Parathyroid adenoma (tissue), 2 donors: ENCODE measurements around the gene VEPH1.

ENCODE experiments used
- H2AFZ ChIP-seq: fragments of 300-600 bp; sonication (generic); one replicate; pipeline ENCODE4 v1.7.0; 2017; ENCODE audit warnings: antibody characterized with exemption, mild to moderate bottlenecking
- H3K27ac ChIP-seq: fragments of 300-600 bp; sonication (generic); one replicate; pipeline ENCODE4 v1.7.0; 2017
- H3K27me3 ChIP-seq: fragments of 300-600 bp; sonication (generic); one replicate; pipeline ENCODE4 v1.7.0; 2017; ENCODE audit warnings: low read length; ENCODE audit not compliant: control insufficient read depth, insufficient read depth
- H3K36me3 ChIP-seq: fragments of 300-600 bp; sonication (generic); one replicate; pipeline ENCODE4 v1.7.0; 2017; ENCODE audit warnings: low read length; ENCODE audit not compliant: control insufficient read depth, insufficient read depth
- H3K4me1 ChIP-seq: fragments of 300-600 bp; sonication (generic); one replicate; pipeline ENCODE4 v1.7.0; 2017; ENCODE audit warnings: control low read depth
- H3K4me2 ChIP-seq: fragments of 300-600 bp; sonication (generic); one replicate; pipeline ENCODE4 v1.7.0; 2017; ENCODE audit warnings: low read length
- H3K4me3 ChIP-seq: fragments of 300-600 bp; sonication (generic); one replicate; pipeline ENCODE4 v1.7.0; 2017; ENCODE audit warnings: low read depth, low read length
- H3K79me2 ChIP-seq: fragments of 300-600 bp; sonication (generic); one replicate; pipeline ENCODE4 v1.7.0; 2017; ENCODE audit warnings: control low read depth
- H3K9ac ChIP-seq: fragments of 300-600 bp; sonication (generic); one replicate; pipeline ENCODE4 v1.7.0; 2017; ENCODE audit warnings: mild to moderate bottlenecking
- H3K9me3 ChIP-seq: fragments of 300-600 bp; sonication (generic); one replicate; pipeline ENCODE4 v1.7.0; 2017; ENCODE audit warnings: low read length; ENCODE audit not compliant: control insufficient read depth
- TF ChIP-seq, protein P1 (sequence below): fragments of 300-600 bp; sonication (generic); IDR thresholded peaks from one replicate; pipeline ENCODE4 v1.7.0; 2017; ENCODE audit warnings: antibody characterized with exemption, mild to moderate bottlenecking
- donor health status: primary hyperparathyroidism.

The VEPH1 gene

DNA sequence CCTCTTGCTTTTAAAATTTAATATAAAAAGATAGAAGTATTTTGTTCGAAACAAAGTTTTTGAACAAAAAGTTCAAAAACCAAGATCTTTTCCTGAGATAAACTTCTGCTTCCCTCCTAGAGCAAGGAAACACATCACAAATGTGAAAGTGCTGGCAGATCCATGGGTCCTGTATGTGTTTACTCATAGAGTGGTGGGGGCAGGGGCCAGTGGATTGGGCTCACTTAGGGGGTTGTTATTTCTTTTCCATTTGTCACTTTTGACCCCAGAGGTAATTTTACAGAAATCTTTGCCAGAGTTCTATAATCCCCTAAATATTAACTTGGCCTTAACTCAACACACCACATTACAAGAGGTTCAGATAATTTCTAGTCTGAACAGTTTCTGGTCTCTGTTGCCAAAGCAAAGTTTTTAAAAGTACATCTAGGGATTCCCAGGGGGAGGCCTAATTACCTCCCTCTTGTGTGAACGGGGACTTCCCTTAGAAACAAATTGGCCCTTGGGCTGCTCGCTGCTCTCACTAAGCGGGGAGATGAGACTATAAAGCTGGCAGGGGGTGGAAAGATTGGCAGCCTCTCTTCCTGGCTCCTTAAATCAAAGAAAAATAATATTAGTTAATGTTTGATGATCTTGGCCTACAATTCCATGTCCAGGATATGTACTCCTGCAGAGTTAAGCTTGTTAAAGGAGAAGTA is 133.3 kb downstream of the VEPH1 start:
- Histone ChIP-seq H3K4me2 (no peak overlapping the region), H3K4me1 (no peaks in the 10 kb centered on the region), H3K27me3 (no peaks in the 10 kb centered on the region), H3K79me2 (no peaks in the 10 kb centered on the region), H3K9me3 (no peaks in the 10 kb centered on the region), H3K9ac (no peak overlapping the region), H3K36me3 (no peaks in the 10 kb centered on the region), H2AFZ (no peak overlapping the region), H3K4me3 (no peak overlapping the region), H3K27ac (no peak overlapping the region)
- TF ChIP-seq, protein P1, sequence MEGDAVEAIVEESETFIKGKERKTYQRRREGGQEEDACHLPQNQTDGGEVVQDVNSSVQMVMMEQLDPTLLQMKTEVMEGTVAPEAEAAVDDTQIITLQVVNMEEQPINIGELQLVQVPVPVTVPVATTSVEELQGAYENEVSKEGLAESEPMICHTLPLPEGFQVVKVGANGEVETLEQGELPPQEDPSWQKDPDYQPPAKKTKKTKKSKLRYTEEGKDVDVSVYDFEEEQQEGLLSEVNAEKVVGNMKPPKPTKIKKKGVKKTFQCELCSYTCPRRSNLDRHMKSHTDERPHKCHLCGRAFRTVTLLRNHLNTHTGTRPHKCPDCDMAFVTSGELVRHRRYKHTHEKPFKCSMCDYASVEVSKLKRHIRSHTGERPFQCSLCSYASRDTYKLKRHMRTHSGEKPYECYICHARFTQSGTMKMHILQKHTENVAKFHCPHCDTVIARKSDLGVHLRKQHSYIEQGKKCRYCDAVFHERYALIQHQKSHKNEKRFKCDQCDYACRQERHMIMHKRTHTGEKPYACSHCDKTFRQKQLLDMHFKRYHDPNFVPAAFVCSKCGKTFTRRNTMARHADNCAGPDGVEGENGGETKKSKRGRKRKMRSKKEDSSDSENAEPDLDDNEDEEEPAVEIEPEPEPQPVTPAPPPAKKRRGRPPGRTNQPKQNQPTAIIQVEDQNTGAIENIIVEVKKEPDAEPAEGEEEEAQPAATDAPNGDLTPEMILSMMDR: no peak

DNA sequence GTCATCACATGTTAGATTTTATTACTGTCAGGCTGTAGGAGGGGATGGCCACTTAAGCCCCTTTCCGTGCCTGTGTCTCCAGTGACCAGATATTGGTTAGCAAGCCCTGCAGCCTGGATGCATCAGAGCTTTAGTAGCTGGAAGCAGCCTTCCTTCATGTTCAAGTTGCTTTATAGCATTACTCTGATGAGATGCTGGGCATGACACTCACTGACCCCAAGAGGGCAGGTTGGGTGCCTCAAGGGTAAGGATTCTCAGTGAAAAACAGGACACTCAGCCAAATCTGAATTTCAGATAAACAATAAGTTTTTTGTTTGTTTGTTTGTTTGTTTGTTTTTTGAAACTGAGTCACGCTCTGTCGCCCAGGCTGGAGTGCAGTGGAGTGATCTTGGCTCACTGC is 135.0 kb downstream of the VEPH1 start:
- Histone ChIP-seq H3K36me3 (no peaks in the 10 kb centered on the region), H3K27me3 (no peaks in the 10 kb centered on the region), H3K9me3 (no peaks in the 10 kb centered on the region), H2AFZ (no peak overlapping the region), H3K79me2 (no peaks in the 10 kb centered on the region), H3K4me2 (no peak overlapping the region), H3K9ac (no peak overlapping the region), H3K27ac (no peak overlapping the region), H3K4me3 (no peak overlapping the region), H3K4me1 (no peaks in the 10 kb centered on the region)
- TF ChIP-seq, protein P1: no peak

DNA sequence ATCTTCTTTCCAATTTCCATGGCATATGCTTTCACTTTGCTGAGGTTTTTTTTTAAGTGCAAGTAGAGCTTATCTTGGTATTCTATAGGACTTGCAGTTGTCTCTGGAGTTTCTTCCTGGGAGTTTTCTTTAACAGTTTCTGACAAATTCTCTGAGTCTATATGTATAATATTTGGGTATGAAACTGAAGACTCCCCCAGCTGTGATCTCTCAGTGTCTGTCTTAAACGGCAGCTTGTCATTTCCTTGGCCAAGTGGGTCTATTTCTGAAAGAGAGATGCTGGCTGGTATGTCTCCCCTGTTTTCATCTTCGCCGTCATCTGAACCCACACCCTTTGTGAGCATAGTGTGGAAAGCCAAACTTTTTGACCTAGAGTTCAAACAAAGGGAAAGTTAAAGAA is 139.8 kb downstream of the VEPH1 start:
- H3K4me2 ChIP-seq: no peak overlapping the region
- H3K79me2 ChIP-seq: no peaks in the 10 kb centered on the region
- no peak overlapping the region for H2AFZ ChIP-seq
- no peaks in the 10 kb centered on the region for H3K9me3 ChIP-seq
- no peak overlapping the region for H3K27ac ChIP-seq
- TF ChIP-seq, protein P1: no peak
- H3K27me3 ChIP-seq: no peaks in the 10 kb centered on the region
- H3K36me3 ChIP-seq: no peaks in the 10 kb centered on the region
- H3K9ac ChIP-seq: no peak overlapping the region
- H3K4me3 ChIP-seq: no peak overlapping the region
- H3K4me1 ChIP-seq: no peaks in the 10 kb centered on the region

DNA sequence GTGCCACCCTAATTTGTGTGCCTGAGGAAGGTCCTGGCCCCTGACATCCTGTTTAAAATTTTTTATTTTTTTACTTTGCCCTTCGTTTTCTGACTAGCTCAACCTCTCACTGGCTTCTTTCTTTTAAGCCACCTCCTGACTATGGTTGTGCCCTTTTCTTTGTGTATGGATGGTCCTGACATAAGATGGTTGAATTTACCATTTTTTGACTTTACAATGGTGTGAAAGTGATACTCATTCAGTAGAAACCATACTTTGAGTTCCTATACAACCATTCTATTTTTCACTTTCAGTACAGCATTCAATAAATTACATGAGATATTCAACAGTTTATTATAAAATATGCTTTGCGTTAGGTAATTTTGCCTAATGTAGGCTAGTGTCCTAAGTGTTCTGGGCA is 140.9 kb downstream of the VEPH1 start:
- no peaks in the 10 kb centered on the region for H3K27me3 ChIP-seq
- peaks cover 3% of the 10 kb centered on the region for H3K4me1 ChIP-seq
- TF ChIP-seq, protein P1: no peak
- H3K79me2 ChIP-seq: no peaks in the 10 kb centered on the region
- no peak overlapping the region for H3K9ac ChIP-seq
- no peaks in the 10 kb centered on the region for H3K9me3 ChIP-seq
- no peak overlapping the region for H3K4me3 ChIP-seq
- H3K27ac ChIP-seq: no peak overlapping the region
- H3K4me2 ChIP-seq: no peak overlapping the region
- H2AFZ ChIP-seq: no peak overlapping the region
- no peaks in the 10 kb centered on the region for H3K36me3 ChIP-seq

DNA sequence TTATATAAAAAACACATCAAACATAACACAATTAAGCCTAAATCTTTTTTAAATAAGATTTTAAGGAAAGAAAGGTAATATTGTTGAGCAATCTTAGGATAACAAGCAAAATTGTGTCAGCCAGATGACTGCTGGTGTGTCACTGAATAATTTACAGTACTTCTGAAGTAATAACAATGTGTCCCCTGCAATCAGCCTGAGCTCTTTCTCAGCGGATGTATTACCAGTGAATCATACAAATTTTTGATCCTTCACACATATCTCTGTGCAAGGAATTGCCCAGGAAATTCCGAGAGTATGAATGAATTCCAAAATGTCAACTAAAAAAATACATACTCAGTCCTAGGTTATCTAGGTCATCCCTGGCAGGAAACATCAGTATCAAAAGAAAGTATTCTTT is 143.2 kb downstream of the VEPH1 start:
- TF ChIP-seq, protein P1: no peak
- no peak overlapping the region for H3K4me3 ChIP-seq
- no peak overlapping the region for H3K4me2 ChIP-seq
- H3K4me1 ChIP-seq: peaks cover 3% of the 10 kb centered on the region
- no peaks in the 10 kb centered on the region for H3K27me3 ChIP-seq
- H2AFZ ChIP-seq: no peak overlapping the region
- H3K9me3 ChIP-seq: no peaks in the 10 kb centered on the region
- H3K36me3 ChIP-seq: no peaks in the 10 kb centered on the region
- no peak overlapping the region for H3K9ac ChIP-seq
- no peaks in the 10 kb centered on the region for H3K79me2 ChIP-seq
- no peak overlapping the region for H3K27ac ChIP-seq
